GM18505 (cell line): ENCODE data around the gene PKN3.
A peak's percentile ranks its signal among the peaks of the same experiment; 100 is the strongest.
"Not testable (repeated sequence)": the region's sequence is repeated elsewhere in the genome, so short reads cannot be mapped to it uniquely, and the experiment has no call there.

ENCODE experiments used
- ATAC-seq: cut with Tn5 transposase; IDR thresholded peaks from one replicate; pipeline ENCODE4 v1.9.1; 2021; ENCODE audit not compliant: unreplicated experiment
- POLR2A ChIP-seq: IDR thresholded peaks from 4 replicates; pipeline ENCODE4 v1.6.1; 2011; ENCODE audit warnings: borderline replicate concordance; ENCODE audit not compliant: insufficient read depth, insufficient read length; ENCODE audit errors: extremely low read depth

The PKN3 gene

GRCh38 chr9:128702445-128702948 lies at the start of gene PKN3:
TSS of gene PKN3 (plus strand) at chr9:128702503. CDS start at chr9:128702916, 413 bp downstream.
- ATAC-seq: peak; percentile 66
- peak; percentile 51 for TF ChIP-seq POLR2A

- no peak for ATAC-seq
- no peak for TF ChIP-seq POLR2A
Observed at GRCh38 chr9:128653908-128654307, 48.4 kb upstream of the PKN3 start.

- no peak for TF ChIP-seq POLR2A
- ATAC-seq: no peak
Observed at GRCh38 chr9:128654481-128654880, 47.8 kb upstream of the PKN3 start.

GRCh38 chr9:128656416-128657343 lies 45.6 kb upstream of the PKN3 start, which contains the start of gene DYNC2I2:
TSS of gene DYNC2I2 (minus strand) at chr9:128656847. CDS start at chr9:128656726, 121 bp downstream.
- peak; percentile 78 for TF ChIP-seq POLR2A
- peak; percentile 59 for ATAC-seq

GRCh38 chr9:128657344-128657704 lies 45.0 kb upstream of the PKN3 start:
- no peak for ATAC-seq
- TF ChIP-seq POLR2A: no peak

- TF ChIP-seq POLR2A: no peak
Observed at GRCh38 chr9:128657796-128658195, 44.5 kb upstream of the PKN3 start.

GRCh38 chr9:128666481-128666941 lies 35.8 kb upstream of the PKN3 start:
- not testable (repeated sequence) for ATAC-seq

More at GRCh38 chr9:128657796-128658195, 44.5 kb upstream of the PKN3 start:
- no peak for ATAC-seq

GRCh38 chr9:128669786-128670185 lies 32.5 kb upstream of the PKN3 start:
- no peak for ATAC-seq
- TF ChIP-seq POLR2A: no peak

GRCh38 chr9:128675382-128675781 lies 26.9 kb upstream of the PKN3 start:
- no peak for TF ChIP-seq POLR2A
- ATAC-seq: no peak

GRCh38 chr9:128677794-128678193 lies 24.5 kb upstream of the PKN3 start:
- no peak for TF ChIP-seq POLR2A
- no peak for ATAC-seq

GRCh38 chr9:128683340-128684064 lies 18.8 kb upstream of the PKN3 start:
- peak; percentile 48 for TF ChIP-seq POLR2A
- ATAC-seq: no peak

- no peak for ATAC-seq
- no peak for TF ChIP-seq POLR2A
Observed at GRCh38 chr9:128684065-128684324, 18.3 kb upstream of the PKN3 start.

GRCh38 chr9:128684325-128685199 lies 17.7 kb upstream of the PKN3 start:
- TF ChIP-seq POLR2A: peak; percentile 95
- ATAC-seq: no peak
